Stomach (tissue), 4 donors: ENCODE measurements around the gene C1QTNF12.

Source experiments
- EP300 ChIP-seq: sonication (generic); formaldehyde crosslinking; IDR thresholded peaks from one replicate; pipeline ENCODE4 v1.6.1; 2017; ENCODE audit warnings: antibody characterized with exemption
- POLR2A ChIP-seq, 4 donors: fragments of 450-650 bp; IDR thresholded peaks; one replicate each; pipeline ENCODE4 v1.6.1; 2016; ENCODE audit warnings: antibody characterized with exemption in 4 of 4, control low read depth in 2 of 4, mild to moderate bottlenecking in 1 of 4, moderate library complexity in 1 of 4
- POLR2AphosphoS5 ChIP-seq, 3 donors: sonication (generic); formaldehyde crosslinking; IDR thresholded peaks; one replicate each; pipeline ENCODE4 v1.6.1; 2016; ENCODE audit warnings: antibody characterized with exemption in 3 of 3
- TF ChIP-seq, protein P1 (sequence below), 7 experiments: fragments of 450-650 bp in 4 of 7; fragments of 200-600 bp in 3 of 7; sonication (generic) in 3 of 7; IDR thresholded peaks; one replicate each; pipeline ENCODE4 v1.5.1; 2016 to 2019; ENCODE audit warnings: antibody characterized with exemption in 7 of 7, control low read depth in 2 of 7, mild to moderate bottlenecking in 1 of 7

DNA sequence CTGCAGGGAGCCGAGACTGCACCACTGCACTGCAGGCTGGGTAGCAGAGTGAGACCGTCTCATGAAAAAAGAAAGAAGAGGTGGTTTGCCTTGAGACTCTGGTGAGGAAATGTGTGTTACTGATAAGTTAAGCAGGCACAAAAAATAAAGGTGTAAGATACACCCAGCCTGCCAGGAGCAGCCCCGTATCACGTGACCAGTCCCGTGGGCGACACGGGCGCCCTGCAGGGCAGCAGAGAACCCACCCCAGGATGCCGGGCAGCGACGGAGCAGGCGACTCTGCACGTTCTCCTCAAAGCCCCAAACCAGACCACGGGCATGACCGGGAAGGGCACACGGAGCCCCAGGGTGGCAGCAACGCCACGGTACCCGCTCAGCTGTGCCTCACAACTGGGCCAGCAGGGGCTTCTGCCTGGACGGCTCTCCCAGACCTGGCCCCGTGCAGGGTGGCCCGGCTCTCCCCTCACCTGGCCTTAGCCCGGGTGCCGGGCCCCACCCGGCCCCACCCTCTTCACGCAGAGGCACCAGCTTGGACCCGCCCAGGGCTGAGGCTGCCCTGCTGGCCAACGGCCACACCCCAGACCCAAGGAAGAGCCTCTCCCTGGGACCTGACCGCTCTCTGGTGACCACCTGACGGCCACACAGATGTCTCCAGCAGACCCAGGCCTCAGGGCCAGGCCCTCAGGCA lies 24.5 kb downstream of the C1QTNF12 start:
- TF ChIP-seq, protein P1, sequence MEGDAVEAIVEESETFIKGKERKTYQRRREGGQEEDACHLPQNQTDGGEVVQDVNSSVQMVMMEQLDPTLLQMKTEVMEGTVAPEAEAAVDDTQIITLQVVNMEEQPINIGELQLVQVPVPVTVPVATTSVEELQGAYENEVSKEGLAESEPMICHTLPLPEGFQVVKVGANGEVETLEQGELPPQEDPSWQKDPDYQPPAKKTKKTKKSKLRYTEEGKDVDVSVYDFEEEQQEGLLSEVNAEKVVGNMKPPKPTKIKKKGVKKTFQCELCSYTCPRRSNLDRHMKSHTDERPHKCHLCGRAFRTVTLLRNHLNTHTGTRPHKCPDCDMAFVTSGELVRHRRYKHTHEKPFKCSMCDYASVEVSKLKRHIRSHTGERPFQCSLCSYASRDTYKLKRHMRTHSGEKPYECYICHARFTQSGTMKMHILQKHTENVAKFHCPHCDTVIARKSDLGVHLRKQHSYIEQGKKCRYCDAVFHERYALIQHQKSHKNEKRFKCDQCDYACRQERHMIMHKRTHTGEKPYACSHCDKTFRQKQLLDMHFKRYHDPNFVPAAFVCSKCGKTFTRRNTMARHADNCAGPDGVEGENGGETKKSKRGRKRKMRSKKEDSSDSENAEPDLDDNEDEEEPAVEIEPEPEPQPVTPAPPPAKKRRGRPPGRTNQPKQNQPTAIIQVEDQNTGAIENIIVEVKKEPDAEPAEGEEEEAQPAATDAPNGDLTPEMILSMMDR (IDR thresholded peaks at IDR 0.05): no peak
- TF ChIP-seq POLR2AphosphoS5 (IDR thresholded peaks at IDR 0.05) (no peak), POLR2A (IDR thresholded peaks at IDR 0.05) (no peak), EP300 (no peak)
